VCaP (cell line): ENCODE data around the gene NAGA.

Experiments used
- H3K27ac ChIP-seq: fragments of 450-650 bp; 2 replicates; pipeline ENCODE4 v1.5.1; 2017
- TF ChIP-seq, protein P1 (sequence below): fragments of 450-650 bp; conservative IDR thresholded peaks from 2 replicates; pipeline ENCODE4 v1.5.1; 2017; ENCODE audit warnings: mild to moderate bottlenecking, moderate library complexity

The NAGA gene

DNA sequence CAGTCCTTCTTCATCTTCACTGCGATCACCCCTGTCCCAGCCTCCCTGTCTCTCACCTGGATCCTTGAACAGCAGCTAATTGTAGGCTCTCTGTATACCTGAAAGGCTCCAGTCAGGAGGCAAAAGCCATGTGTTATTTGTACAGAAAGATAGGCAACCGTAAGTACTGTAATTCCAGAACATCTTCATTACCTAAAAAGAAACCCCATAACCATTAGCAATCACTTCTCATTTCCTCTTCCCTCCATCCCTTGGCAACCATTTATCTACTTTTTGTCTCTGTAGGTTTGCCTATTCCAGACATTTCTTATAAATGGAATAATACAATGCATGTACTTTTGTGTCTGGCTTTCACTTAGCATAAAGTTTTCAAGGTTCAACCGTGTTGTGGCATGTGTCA is 17.8 kb downstream of the NAGA start:
- TF ChIP-seq, protein P1, sequence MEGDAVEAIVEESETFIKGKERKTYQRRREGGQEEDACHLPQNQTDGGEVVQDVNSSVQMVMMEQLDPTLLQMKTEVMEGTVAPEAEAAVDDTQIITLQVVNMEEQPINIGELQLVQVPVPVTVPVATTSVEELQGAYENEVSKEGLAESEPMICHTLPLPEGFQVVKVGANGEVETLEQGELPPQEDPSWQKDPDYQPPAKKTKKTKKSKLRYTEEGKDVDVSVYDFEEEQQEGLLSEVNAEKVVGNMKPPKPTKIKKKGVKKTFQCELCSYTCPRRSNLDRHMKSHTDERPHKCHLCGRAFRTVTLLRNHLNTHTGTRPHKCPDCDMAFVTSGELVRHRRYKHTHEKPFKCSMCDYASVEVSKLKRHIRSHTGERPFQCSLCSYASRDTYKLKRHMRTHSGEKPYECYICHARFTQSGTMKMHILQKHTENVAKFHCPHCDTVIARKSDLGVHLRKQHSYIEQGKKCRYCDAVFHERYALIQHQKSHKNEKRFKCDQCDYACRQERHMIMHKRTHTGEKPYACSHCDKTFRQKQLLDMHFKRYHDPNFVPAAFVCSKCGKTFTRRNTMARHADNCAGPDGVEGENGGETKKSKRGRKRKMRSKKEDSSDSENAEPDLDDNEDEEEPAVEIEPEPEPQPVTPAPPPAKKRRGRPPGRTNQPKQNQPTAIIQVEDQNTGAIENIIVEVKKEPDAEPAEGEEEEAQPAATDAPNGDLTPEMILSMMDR = no peak
- no peak overlapping the region for H3K27ac ChIP-seq

GRCh38 chr22:42050641-42051180 is 19.9 kb downstream of the NAGA start:
- H3K27ac ChIP-seq = no peak overlapping the region
- TF ChIP-seq, protein P1 = no peak

DNA sequence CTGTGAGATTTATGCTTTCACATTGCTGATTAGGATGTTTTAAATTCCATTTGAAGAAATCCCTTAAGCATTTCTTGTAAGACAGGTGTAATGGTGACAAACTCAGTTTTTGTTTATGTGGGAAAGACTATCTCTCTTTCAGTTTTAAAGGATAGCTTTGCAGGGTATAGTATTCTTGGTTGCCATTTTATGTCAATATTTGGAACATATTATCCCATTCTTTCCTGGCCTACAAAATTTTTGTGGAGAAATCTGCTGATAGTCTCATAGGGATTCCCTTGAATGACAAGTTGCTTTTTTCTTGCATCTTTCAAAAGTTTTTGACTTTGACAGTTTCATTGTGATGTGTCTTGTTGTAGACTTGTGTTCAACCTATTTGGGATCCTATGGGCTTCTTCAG is 28.8 kb downstream of the NAGA start:
- no peak overlapping the region for H3K27ac ChIP-seq
- TF ChIP-seq, protein P1 = no peak

- TF ChIP-seq, protein P1 = no peak
- no peak overlapping the region for H3K27ac ChIP-seq
Measured at GRCh38 chr22:42039271-42039670, 31.3 kb downstream of the NAGA start.

DNA sequence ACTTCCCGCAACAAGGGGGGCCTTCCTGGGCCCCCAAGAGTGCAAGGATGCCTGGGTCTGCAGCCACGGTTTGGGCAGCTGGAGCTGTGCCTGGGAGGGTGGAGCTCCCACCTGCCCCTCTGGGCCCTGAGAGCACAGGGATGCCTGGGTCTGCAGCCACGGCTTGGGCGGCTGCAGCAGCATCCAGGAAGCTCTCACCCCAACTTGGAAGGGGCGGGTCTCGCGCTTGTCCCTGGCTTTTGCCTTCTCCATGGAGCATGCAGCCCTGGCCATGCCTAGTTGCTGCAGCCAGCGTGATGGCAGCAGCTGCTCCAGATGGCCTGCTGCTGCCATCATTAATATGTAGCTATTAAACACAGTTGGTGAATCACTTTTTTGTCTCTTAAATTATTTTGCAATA is 35.4 kb downstream of the NAGA start:
- no peak overlapping the region for H3K27ac ChIP-seq
- TF ChIP-seq, protein P1 = no peak

- no peak overlapping the region for H3K27ac ChIP-seq
- TF ChIP-seq, protein P1 = no peak
Measured at GRCh38 chr22:42033263-42034181, 37.1 kb downstream of the NAGA start.

DNA sequence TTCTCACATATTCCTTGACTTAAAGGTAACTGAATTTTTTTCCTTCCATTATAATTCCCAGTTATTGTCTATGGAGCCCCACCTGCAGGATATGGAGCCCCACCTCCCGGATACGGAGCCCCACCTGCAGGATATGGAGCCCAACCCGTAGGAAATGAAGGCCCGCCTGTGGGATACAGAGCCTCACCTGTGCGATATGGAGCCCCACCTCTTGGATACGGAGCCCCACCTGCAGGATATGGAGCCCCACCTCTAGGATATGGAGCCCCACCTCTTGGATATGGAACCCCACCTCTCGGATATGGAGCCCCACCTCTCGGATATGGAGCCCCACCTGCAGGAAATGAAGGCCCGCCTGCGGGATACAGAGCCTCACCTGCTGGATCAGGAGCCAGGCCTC is 43.9 kb downstream of the NAGA start:
- H3K27ac ChIP-seq = no peak overlapping the region
- TF ChIP-seq, protein P1 = no peak
